Measurements from ENCODE around the gene EIF3D. TPM values are rescaled to one million over a fixed set of nuclear protein-coding genes. Genes with fewer than 3 reads are reported as not detected.
"Not testable (repeated sequence)": the region's sequence is repeated elsewhere in the genome, so short reads cannot be mapped to it uniquely, and the experiment has no call there.

The EIF3D gene
- total RNA-seq, 6 experiments from 2014 or later, result 163 to 177 (median 172) TPM

DNA sequence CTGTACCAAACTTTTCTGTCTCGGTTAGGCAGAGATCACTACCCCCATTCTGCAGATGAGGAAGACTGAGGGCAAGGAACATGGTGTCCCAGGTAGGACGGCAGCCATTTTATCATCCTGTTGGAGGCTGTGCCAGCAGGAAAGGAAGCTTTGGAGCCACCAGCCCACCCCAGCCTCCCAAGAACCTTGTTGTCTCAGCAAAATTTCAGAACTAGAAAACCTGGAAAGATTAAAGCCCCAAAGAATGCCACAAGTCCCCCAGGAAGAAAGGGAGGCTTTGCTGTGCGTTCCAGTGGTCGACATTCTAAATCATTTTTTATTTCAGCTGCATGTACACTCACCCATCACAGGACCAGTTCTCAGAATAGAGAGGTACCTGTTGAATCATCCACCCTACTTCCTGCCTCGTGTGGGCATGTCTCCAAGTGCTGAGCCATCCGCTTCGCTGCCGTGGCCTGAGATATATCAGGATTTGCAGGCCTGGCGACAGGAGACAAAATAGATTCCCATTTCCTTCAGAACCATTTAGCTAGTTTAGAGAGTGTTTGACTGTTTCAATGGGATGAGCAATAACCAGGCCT, 13.0 kb upstream of the EIF3D start:
- Mint-ChIP-seq H3K4me3 (peak overlapping the region; percentile 46; the same call in 1 of the 2 replicates), H3K27ac (peak overlapping the region; percentile 91), H3K36me3 (ENCODE audit: low read depth) (no peaks in the 10 kb centered on the region), H3K27me3 (ENCODE audit: insufficient read depth) (peaks cover 5% of the 10 kb centered on the region; the same call in 1 of the 2 replicates), H3K9me3 (no peaks in the 10 kb centered on the region), H3K4me1 (ENCODE audit: low read depth) (peaks cover 52% of the 10 kb centered on the region)
- TF ChIP-seq, protein P1, sequence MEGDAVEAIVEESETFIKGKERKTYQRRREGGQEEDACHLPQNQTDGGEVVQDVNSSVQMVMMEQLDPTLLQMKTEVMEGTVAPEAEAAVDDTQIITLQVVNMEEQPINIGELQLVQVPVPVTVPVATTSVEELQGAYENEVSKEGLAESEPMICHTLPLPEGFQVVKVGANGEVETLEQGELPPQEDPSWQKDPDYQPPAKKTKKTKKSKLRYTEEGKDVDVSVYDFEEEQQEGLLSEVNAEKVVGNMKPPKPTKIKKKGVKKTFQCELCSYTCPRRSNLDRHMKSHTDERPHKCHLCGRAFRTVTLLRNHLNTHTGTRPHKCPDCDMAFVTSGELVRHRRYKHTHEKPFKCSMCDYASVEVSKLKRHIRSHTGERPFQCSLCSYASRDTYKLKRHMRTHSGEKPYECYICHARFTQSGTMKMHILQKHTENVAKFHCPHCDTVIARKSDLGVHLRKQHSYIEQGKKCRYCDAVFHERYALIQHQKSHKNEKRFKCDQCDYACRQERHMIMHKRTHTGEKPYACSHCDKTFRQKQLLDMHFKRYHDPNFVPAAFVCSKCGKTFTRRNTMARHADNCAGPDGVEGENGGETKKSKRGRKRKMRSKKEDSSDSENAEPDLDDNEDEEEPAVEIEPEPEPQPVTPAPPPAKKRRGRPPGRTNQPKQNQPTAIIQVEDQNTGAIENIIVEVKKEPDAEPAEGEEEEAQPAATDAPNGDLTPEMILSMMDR (IDR thresholded peaks at IDR 0.05), result no peak
- peak; percentile 94 for DNase-seq

DNA sequence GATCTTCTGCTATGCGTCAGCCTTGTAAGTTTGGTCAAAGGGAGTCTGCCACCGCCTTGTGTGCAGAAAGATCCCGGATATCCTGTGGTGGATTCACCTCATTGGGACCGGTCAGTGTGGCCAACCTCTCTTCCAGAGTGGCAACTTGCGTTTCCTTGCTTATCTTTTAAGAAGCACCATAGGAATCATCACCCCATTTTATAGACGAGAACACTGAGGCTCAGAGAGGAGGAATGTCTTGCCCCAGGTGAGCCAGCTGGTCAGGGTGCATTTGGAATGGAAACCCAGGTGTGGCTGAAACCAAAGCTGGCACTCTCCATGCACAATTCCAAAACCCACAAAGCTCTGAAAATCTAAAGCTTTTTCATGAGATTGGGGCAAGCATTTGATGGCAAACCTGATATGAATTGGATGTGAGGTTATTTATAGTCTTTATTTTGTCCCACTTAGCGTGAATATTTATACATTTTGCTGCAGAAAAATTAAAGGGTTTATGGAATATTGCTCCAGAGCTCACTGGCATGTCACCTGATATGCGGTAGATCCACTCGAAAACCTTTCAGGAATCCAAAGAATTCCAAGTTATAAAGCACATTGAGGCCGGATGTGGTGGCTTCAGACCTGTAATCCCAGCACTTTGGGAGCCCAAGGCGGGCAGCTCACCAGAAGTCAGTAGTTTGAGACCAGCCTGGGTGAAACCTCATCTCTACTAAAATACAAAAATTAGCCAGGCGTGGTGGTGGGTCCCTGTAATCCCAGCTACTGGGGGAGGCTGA, 12.1 kb upstream of the EIF3D start:
- no peaks in the 10 kb centered on the region for H3K9me3 Mint-ChIP-seq
- no peak overlapping the region for H3K4me3 Mint-ChIP-seq
- TF ChIP-seq, protein P1 (IDR thresholded peaks at IDR 0.05), result no peak
- peak overlapping the region; percentile 26; the same call in 1 of the 2 replicates for H3K27ac Mint-ChIP-seq
- DNase-seq, result no peak
- H3K36me3 Mint-ChIP-seq (ENCODE audit: low read depth), result no peaks in the 10 kb centered on the region
- peaks cover 7% of the 10 kb centered on the region; the same call in 1 of the 2 replicates for H3K27me3 Mint-ChIP-seq (ENCODE audit: insufficient read depth)
- H3K4me1 Mint-ChIP-seq (ENCODE audit: low read depth), result peaks cover 46% of the 10 kb centered on the region

- Mint-ChIP-seq H3K27ac (no peak overlapping the region), H3K9me3 (no peaks in the 10 kb centered on the region), H3K4me1 (ENCODE audit: low read depth) (peaks cover 26% of the 10 kb centered on the region), H3K36me3 (ENCODE audit: low read depth) (no peaks in the 10 kb centered on the region), H3K4me3 (no peak overlapping the region), H3K27me3 (ENCODE audit: insufficient read depth) (peaks cover 7% of the 10 kb centered on the region; the same call in 1 of the 2 replicates)
- TF ChIP-seq, protein P1 (IDR thresholded peaks at IDR 0.05), result no peak
- no peak for DNase-seq
These were observed 9.6 kb upstream of the EIF3D start for GRCh38 chr22:36538529-36538928.

- no peaks in the 10 kb centered on the region for H3K36me3 Mint-ChIP-seq (ENCODE audit: low read depth)
These were observed 7.8 kb upstream of the EIF3D start for GRCh38 chr22:36536717-36537116.

GRCh38 chr22:36533320-36533719, 4.4 kb upstream of the EIF3D start:
- H3K4me1 Mint-ChIP-seq (ENCODE audit: low read depth), result peaks cover 13% of the 10 kb centered on the region
- not testable (repeated sequence) for H3K4me3 Mint-ChIP-seq; DNase-seq; H3K27ac Mint-ChIP-seq; H3K27me3 Mint-ChIP-seq (ENCODE audit: insufficient read depth); H3K36me3 Mint-ChIP-seq (ENCODE audit: low read depth); H3K9me3 Mint-ChIP-seq

More at GRCh38 chr22:36536717-36537116, 7.8 kb upstream of the EIF3D start:
- Mint-ChIP-seq H3K9me3 (no peaks in the 10 kb centered on the region), H3K4me3 (no peak overlapping the region), H3K27me3 (ENCODE audit: insufficient read depth) (peaks cover 7% of the 10 kb centered on the region; the same call in 1 of the 2 replicates), H3K4me1 (ENCODE audit: low read depth) (peaks cover 13% of the 10 kb centered on the region), H3K27ac (no peak overlapping the region)
- DNase-seq, result no peak
- TF ChIP-seq, protein P1 (IDR thresholded peaks at IDR 0.05), result no peak

DNA sequence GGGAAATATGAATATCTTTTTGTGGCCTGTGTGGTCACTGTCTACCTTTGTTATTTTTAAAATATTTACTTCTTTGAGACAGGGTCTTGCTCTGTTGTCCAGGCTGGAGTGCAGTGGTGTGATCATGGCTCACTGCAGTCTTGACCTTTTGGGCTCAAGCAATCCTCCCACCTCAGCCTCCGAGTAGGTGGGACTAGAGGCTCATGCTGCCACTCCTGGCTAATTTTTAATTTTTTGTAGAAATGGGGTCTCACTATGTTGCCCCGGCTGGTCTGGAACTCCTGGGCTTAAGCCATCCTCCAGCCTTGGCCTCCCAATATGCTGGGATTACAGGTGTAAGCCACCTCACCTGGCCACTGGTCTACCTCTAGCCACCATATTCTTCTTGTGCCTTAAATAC, 3.5 kb upstream of the EIF3D start:
- H3K9me3 Mint-ChIP-seq, result no peaks in the 10 kb centered on the region
- no peak overlapping the region for H3K4me3 Mint-ChIP-seq
- DNase-seq, result no peak
- H3K27ac Mint-ChIP-seq, result no peak overlapping the region
- H3K27me3 Mint-ChIP-seq (ENCODE audit: insufficient read depth), result peaks cover 7% of the 10 kb centered on the region; the same call in 1 of the 2 replicates
- TF ChIP-seq, protein P1 (IDR thresholded peaks at IDR 0.05), result no peak
- no peaks in the 10 kb centered on the region for H3K36me3 Mint-ChIP-seq (ENCODE audit: low read depth)
- peaks cover 18% of the 10 kb centered on the region for H3K4me1 Mint-ChIP-seq (ENCODE audit: low read depth)
